AG20443 (cell line): Measurements from ENCODE around the gene C1QTNF8.

Experiments
- DNase-seq: peaks from one replicate; pipeline ENCODE4 v3.0.0; 2012; ENCODE audit warnings: low spot score, mixed read lengths

The C1QTNF8 gene

GRCh38 chr16:1045310-1045992 is 50.6 kb downstream of the C1QTNF8 start:
- DNase-seq: no peak

GRCh38 chr16:1044460-1045309 is 51.4 kb downstream of the C1QTNF8 start:
- no peak for DNase-seq

- no peak for DNase-seq
These were observed 52.1 kb downstream of the C1QTNF8 start for GRCh38 chr16:1043881-1044451.

- DNase-seq: no peak
These were observed 53.2 kb downstream of the C1QTNF8 start for GRCh38 chr16:1042866-1043265.

- no peak for DNase-seq
These were observed 53.8 kb downstream of the C1QTNF8 start for GRCh38 chr16:1042049-1042744.

GRCh38 chr16:1040346-1040745 is 55.7 kb downstream of the C1QTNF8 start:
- no peak for DNase-seq

GRCh38 chr16:1039762-1040161 is 56.3 kb downstream of the C1QTNF8 start:
- DNase-seq: no peak

- no peak for DNase-seq
These were observed 57.1 kb downstream of the C1QTNF8 start for GRCh38 chr16:1038932-1039331.
